ENCODE results near the gene SEC22C.
A peak's percentile ranks its signal among the peaks of the same experiment; 100 is the strongest.
"Not testable (repeated sequence)": the region's sequence is repeated elsewhere in the genome, so short reads cannot be mapped to it uniquely, and the experiment has no call there.

Gene SEC22C

DNA sequence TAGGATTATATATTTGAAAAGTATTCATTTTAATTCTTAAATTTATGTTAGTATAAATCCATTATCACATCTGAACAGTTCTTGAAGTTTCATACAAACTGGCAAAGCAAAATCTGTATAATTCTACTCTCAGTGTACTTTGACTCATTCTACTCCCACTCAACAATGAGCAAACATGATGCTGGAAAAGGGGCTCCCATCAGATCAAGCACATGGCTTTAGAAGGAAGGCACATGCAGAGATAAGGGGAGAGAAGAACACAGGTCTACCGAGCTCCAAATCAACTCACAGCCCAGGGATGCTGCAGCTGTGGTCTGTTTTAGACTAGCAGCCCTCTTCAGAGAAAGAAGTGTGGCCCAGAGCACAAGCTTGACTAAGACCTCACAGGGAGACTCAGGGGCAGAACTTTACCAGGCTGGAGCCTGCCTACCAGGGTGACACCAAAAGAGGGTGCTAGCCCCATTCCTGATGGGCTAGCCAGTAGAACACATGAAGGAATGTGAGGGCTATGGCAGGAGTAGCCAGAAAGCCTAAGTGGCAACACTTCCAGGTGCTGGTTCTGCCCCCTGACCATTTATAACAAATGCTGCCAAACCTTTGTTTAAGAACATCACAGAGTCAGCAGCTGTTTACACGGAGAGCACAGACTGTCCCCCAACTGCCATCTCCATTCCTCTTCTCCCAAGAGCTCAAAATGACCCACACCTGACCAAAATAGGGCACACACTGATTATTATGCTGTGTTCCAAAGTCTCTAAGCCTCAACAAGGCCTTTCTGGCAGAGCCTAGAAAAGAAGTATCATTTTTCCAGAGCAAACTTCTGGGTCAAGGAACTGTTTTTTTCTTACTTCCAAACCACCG lies 19.5 kb downstream of the SEC22C start:
- H3K4me3 ChIP-seq (ENCODE audit: low read depth, low read length): no peak overlapping the region
- DNase-seq (ENCODE audit: low read depth): no peak
- TF ChIP-seq, protein P1, sequence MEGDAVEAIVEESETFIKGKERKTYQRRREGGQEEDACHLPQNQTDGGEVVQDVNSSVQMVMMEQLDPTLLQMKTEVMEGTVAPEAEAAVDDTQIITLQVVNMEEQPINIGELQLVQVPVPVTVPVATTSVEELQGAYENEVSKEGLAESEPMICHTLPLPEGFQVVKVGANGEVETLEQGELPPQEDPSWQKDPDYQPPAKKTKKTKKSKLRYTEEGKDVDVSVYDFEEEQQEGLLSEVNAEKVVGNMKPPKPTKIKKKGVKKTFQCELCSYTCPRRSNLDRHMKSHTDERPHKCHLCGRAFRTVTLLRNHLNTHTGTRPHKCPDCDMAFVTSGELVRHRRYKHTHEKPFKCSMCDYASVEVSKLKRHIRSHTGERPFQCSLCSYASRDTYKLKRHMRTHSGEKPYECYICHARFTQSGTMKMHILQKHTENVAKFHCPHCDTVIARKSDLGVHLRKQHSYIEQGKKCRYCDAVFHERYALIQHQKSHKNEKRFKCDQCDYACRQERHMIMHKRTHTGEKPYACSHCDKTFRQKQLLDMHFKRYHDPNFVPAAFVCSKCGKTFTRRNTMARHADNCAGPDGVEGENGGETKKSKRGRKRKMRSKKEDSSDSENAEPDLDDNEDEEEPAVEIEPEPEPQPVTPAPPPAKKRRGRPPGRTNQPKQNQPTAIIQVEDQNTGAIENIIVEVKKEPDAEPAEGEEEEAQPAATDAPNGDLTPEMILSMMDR (IDR thresholded peaks at IDR 0.05; ENCODE audit: insufficient read depth, low read depth, low read length, missing control alignments): no peak

DNA sequence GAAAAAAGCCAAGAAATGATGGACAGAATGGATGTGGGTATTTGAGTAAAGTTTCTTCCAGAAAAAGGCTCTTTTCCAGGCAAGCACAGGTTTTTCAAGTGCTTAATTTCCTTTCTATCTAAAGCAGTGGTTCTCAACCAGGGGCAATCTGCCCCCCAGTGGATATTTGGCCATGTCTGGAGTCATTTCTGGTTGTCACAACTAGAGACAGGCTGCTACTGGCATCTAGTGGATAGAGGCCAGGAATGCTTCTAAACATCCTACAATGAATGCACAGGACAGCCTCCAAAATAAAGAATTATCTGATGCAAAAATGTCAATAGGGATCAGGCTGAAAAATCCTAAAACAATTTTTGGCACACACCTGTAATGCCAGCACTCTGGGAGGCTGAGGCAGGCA lies 23.9 kb downstream of the SEC22C start:
- DNase-seq (ENCODE audit: low read depth): no peak
- no peak overlapping the region for H3K4me3 ChIP-seq (ENCODE audit: low read depth, low read length)
- TF ChIP-seq, protein P1 (IDR thresholded peaks at IDR 0.05; ENCODE audit: insufficient read depth, low read depth, low read length, missing control alignments): no peak

DNA sequence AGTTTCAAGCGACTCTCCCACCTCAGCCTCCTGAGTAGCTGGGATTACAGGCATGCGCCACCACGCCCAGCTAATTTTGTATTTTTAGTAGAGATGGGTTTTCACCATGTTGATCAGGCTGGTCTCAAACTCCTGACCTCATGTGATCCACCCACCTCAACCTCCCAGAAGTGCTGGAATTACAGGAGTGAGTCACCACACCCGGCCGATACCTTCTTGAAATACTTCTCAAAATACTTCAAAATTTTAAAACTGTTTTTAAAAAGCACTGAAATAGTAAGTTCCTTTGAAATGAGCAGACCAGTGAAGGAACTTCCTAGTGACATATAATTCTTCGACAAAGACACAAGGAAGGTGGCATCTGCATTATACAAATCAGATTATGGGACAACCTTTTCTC lies 24.9 kb downstream of the SEC22C start:
- DNase-seq (ENCODE audit: low read depth); H3K4me3 ChIP-seq (ENCODE audit: low read depth, low read length): not testable (repeated sequence)

DNA sequence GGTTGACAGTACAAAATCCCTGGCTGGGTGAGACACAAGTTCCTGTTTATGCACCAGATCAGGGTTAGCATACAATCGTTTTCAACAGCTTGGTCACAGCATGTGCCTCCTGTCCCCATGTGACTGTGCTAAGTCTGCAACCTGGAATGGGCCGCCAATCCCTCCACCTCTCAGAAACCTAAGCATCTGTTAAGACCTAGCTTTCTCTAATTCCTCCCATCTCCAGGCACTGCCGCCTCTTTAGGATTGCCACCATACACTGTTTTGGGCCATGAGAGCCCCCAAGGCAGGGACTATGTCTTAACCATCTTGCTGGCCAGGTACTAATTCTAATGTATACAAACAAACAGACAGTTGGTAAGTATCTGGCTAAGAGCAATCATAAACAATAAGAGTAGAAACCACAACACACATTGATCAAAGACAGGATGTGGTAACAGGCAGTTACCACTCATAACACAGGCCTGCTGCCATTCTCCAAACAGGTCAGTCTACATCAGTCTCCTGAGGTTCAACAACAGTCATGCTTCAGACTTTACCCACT lies 25.6 kb downstream of the SEC22C start:
- no peak overlapping the region for H3K4me3 ChIP-seq (ENCODE audit: low read depth, low read length)
- DNase-seq (ENCODE audit: low read depth): peak; percentile 61
- TF ChIP-seq, protein P1 (IDR thresholded peaks at IDR 0.05; ENCODE audit: insufficient read depth, low read depth, low read length, missing control alignments): no peak

DNA sequence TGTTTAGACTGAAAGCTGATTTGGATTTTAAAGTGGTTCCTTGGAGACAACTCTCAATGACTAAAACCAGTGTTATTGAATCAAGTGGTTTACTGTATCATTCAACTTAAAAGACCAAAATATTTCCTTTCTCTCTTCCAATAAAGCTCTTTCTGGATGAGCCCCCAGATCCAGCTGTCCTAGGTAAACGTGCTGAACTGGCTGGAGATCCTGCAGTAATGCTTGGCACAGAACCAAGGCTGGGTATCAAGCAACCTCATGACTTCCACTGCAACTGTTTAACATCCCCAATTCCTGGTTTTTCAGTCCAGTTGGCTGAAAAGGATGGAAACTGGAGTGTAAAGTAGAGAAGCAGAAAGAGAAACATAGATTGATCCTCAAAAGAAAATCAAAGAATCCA lies 28.9 kb downstream of the SEC22C start:
- TF ChIP-seq, protein P1 (IDR thresholded peaks at IDR 0.05; ENCODE audit: insufficient read depth, low read depth, low read length, missing control alignments): no peak
- no peak for DNase-seq (ENCODE audit: low read depth)
- no peak overlapping the region for H3K4me3 ChIP-seq (ENCODE audit: low read depth, low read length)

DNA sequence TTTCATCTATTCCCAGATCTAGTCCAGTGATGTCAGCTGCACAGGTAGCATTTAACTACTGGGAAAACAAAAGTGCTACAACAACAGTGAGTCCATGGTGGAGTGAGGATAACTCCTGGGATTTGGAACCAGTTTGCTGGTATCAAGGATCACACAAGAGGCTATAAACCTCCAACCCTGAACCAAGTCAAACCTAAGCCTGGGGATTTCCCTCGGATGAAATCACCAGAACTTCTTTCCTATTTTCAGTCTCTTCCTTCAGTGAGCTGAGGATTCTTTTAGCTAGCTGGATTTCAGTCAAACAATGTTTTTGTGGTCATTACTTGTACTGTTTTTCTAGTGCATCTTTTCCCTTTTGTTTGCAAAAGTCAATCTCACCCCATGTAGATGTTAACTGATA lies 31.5 kb downstream of the SEC22C start:
- H3K4me3 ChIP-seq (ENCODE audit: low read depth, low read length): no peak overlapping the region
- TF ChIP-seq, protein P1 (IDR thresholded peaks at IDR 0.05; ENCODE audit: insufficient read depth, low read depth, low read length, missing control alignments): no peak
- no peak for DNase-seq (ENCODE audit: low read depth)

DNA sequence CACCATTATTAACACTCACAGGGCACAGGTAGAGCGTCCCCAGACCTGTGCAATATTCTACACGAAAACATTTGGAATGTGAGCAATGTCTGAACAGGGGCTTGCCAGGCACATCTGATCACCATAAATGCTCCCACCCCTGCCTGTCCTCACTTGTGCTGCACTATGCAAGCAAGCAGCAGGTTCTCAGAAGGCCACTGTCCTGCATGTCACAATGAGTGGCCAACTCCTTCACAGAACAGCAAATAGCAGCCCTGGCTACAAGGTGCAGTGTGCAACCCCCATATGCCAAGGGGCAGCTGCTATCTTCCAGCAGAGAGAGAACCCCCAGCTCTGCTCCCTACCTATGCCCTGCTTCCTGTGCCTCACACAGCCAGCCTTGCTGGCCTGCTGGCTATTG lies 32.6 kb downstream of the SEC22C start:
- DNase-seq (ENCODE audit: low read depth): no peak
- H3K4me3 ChIP-seq (ENCODE audit: low read depth, low read length): no peak overlapping the region
- TF ChIP-seq, protein P1 (IDR thresholded peaks at IDR 0.05; ENCODE audit: insufficient read depth, low read depth, low read length, missing control alignments): no peak
